HepG2 (cell line): ENCODE results near the gene NAV2. TPM values are rescaled to one million over a fixed set of nuclear protein-coding genes. Genes with fewer than 3 reads are reported as not detected.
A peak's percentile ranks its signal among the peaks of the same experiment; 100 is the strongest.

ENCODE experiments used
- CTCF ChIP-seq: sonication (generic); formaldehyde crosslinking; IDR thresholded peaks from 2 replicates; pipeline ENCODE4 v1.5.0; 2020; ENCODE audit warnings: mild to moderate bottlenecking, missing genetic modification reagents, moderate library complexity
- DMAP1 ChIP-seq: IDR thresholded peaks from 2 replicates; pipeline ENCODE4 v1.6.1; 2016
- ELF4 ChIP-seq: sonication (generic); formaldehyde crosslinking; IDR thresholded peaks from 2 replicates; pipeline ENCODE4 v1.5.0; 2020; ENCODE audit warnings: missing genetic modification reagents, mild to moderate bottlenecking, moderate library complexity, borderline replicate concordance
- EZH2 ChIP-seq: conservative IDR thresholded peaks from 2 replicates; pipeline ENCODE4 v1.6.1; 2012; ENCODE audit warnings: mild to moderate bottlenecking, low read depth, low read length, moderate library complexity
- FOSL2 ChIP-seq: sonication (generic); formaldehyde crosslinking; IDR thresholded peaks from 2 replicates; pipeline ENCODE4 v1.4.0; 2020; ENCODE audit warnings: missing genetic modification reagents
- PAX8 ChIP-seq: sonication (generic); formaldehyde crosslinking; IDR thresholded peaks from 2 replicates; pipeline ENCODE4 v1.8.0; 2022; ENCODE audit warnings: mild to moderate bottlenecking, missing genetic modification reagents, borderline replicate concordance
- PRDM15 ChIP-seq: sonication (generic); formaldehyde crosslinking; IDR thresholded peaks from 2 replicates; pipeline ENCODE4 v1.4.0; 2020; ENCODE audit warnings: missing genetic modification reagents
- RFXANK ChIP-seq: IDR thresholded peaks from 2 replicates; pipeline ENCODE4 v1.6.1; 2016
- SP4 ChIP-seq: sonication (generic); formaldehyde crosslinking; IDR thresholded peaks from 2 replicates; pipeline ENCODE4 v1.8.1; 2023; ENCODE audit warnings: mild to moderate bottlenecking, missing genetic modification reagents
- TEAD2 ChIP-seq: sonication (generic); formaldehyde crosslinking; IDR thresholded peaks from 2 replicates; pipeline ENCODE4 v1.9.0; 2021; ENCODE audit warnings: missing genetic modification reagents
- U2AF2 ChIP-seq: fragments of 200-400 bp; formaldehyde crosslinking; IDR thresholded peaks from 2 replicates; pipeline ENCODE4 v1.6.1; 2017; ENCODE audit warnings: low read depth, mild to moderate bottlenecking, low read length
- ZFP1 ChIP-seq: IDR thresholded peaks from 2 replicates; pipeline ENCODE4 v1.6.1; 2016
- ZFP82 ChIP-seq: sonication (generic); formaldehyde crosslinking; IDR thresholded peaks from 2 replicates; pipeline ENCODE4 v1.5.1; 2020; ENCODE audit warnings: mild to moderate bottlenecking, missing genetic modification reagents, borderline replicate concordance
- ZMAT5 ChIP-seq: sonication (generic); formaldehyde crosslinking; IDR thresholded peaks from 2 replicates; pipeline ENCODE4 v1.5.0; 2020; ENCODE audit warnings: mild to moderate bottlenecking, low read depth, missing genetic modification reagents, borderline replicate concordance
- ZMYM4 ChIP-seq: sonication (generic); formaldehyde crosslinking; IDR thresholded peaks from 2 replicates; pipeline ENCODE4 v1.8.1; 2023; ENCODE audit warnings: mild to moderate bottlenecking, missing genetic modification reagents
- ZNF138 ChIP-seq: sonication (generic); formaldehyde crosslinking; IDR thresholded peaks from 2 replicates; pipeline ENCODE4 v1.5.0; 2020; ENCODE audit warnings: mild to moderate bottlenecking, low read depth, missing genetic modification reagents
- ZNF296 ChIP-seq: sonication (generic); formaldehyde crosslinking; conservative IDR thresholded peaks from 2 replicates; pipeline ENCODE4 v1.5.0; 2020; ENCODE audit warnings: mild to moderate bottlenecking, missing genetic modification reagents
- ZNF354B ChIP-seq: sonication (generic); formaldehyde crosslinking; IDR thresholded peaks from 2 replicates; pipeline ENCODE4 v1.8.0; 2022; ENCODE audit warnings: mild to moderate bottlenecking, missing genetic modification reagents
- ZNF75D ChIP-seq: sonication (generic); formaldehyde crosslinking; IDR thresholded peaks from 2 replicates; pipeline ENCODE4 v1.8.1; 2023; ENCODE audit warnings: missing genetic modification reagents, mild to moderate bottlenecking, borderline replicate concordance
- polyA plus RNA-seq, 8 experiments: library from polyadenylated mRNA; depleted of rRNA in 3 of 8; stranded (reverse) in 7 of 8; unstranded in 1 of 8; fragments of >200 nt; fragmentation: Illumina TruSeq in 4 of 8; extraction: Trizol in 4 of 8; gene quantifications; 2 replicates each; pipeline versions ENCODE4 v1.2.1 to v1.2.3, GENCODE V29; 2011 to 2016; ENCODE audit warnings: low read depth in 4 of 8, missing spikeins in 1 of 8, mixed read lengths in 1 of 8; ENCODE audit not compliant: insufficient read depth in 1 of 8
- total RNA-seq, 5 experiments: library from RNA; depleted of rRNA; stranded (reverse); fragments of >200 nt; fragmentation: Illumina TruSeq; extraction: Trizol; gene quantifications; 2 replicates each; pipeline ENCODE4 v1.2.3, GENCODE V29; 2016; ENCODE audit warnings: low read depth in 1 of 5
- TF ChIP-seq, protein P1 (sequence below): sonication (generic); formaldehyde crosslinking; IDR thresholded peaks from 2 replicates; pipeline ENCODE4 v1.8.1; 2023; ENCODE audit warnings: mild to moderate bottlenecking, inconsistent platforms, moderate library complexity, missing genetic modification reagents, borderline replicate concordance
- TF ChIP-seq, protein P2 (sequence below): sonication (generic); formaldehyde crosslinking; IDR thresholded peaks from 2 replicates; pipeline ENCODE4 v1.5.1; 2020; ENCODE audit warnings: missing genetic modification reagents, mild to moderate bottlenecking, borderline replicate concordance

NAV2 gene
- total and polyA plus RNA-seq, 2 of the 13 experiments (the other 11 are each of a cell fraction or from before 2014, with no cell fraction given): 9.3 to 34.6 TPM

DNA sequence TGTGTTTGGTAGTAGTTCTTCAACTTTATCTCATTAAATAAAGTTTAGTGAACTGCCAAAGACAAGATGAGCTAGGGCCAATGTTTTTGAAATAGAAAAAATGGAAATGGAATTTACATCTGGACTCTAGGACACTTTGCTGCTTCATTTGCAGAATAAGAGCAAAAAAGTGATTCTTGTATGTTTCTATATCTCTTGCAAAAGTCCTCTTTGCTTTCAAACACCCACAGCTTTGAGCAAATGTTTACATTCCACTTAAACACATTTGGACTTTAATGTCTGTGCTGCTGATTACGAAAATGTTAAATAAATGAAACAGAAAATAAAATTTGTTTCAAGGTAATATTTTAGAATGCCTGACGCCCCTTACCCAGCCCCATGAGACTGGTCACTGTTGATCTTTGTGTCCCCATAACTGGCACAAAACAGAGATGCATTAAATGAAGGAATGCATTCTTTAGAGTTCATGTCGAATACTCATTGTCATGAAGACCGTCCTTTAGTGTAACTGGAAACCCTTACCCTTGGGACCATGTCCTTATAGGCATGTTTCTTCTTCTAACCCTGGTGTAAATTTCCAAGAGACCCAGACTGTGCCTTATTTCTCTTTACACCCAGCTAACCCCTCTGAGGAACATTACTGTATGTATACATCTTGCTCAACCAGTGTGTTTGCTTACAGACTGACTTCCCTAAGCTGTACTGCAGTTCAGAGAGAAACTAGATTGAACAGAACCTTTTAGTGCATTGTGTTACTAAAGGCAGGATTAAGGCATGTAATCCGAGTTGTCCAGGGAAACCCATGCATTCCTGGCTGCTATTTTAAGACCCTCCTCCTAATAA, 199.7 kb downstream of the NAV2 start (continued):
- TF ChIP-seq, protein P1, sequence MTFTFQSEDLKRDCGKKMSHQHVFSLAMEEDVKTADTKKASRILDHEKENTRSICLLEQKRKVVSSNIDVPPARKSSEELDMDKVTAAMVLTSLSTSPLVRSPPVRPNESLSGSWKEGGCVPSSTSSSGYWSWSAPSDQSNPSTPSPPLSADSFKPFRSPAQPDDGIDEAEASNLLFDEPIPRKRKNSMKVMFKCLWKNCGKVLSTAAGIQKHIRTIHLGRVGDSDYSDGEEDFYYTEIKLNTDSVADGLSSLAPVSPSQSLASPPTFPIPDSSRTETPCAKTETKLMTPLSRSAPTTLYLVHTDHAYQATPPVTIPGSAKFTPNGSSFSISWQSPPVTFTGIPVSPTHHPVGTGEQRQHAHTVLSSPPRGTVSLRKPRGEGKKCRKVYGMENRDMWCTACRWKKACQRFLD (CRISPR knock-in tag): no peak
- no peak for TF ChIP-seq EZH2
- TF ChIP-seq ZNF75D (CRISPR knock-in tag): no peak
- TF ChIP-seq PRDM15: 0 out of 2 replicates have a peak, but pooled peaks have one; percentile 53
- TF ChIP-seq ZNF138 (CRISPR knock-in tag): no peak
- no peak for TF ChIP-seq ZMAT5
- TF ChIP-seq ZNF354B (CRISPR knock-in tag): no peak
- TF ChIP-seq SP4: no peak
- no peak for TF ChIP-seq ZMYM4
- TF ChIP-seq, protein P2, sequence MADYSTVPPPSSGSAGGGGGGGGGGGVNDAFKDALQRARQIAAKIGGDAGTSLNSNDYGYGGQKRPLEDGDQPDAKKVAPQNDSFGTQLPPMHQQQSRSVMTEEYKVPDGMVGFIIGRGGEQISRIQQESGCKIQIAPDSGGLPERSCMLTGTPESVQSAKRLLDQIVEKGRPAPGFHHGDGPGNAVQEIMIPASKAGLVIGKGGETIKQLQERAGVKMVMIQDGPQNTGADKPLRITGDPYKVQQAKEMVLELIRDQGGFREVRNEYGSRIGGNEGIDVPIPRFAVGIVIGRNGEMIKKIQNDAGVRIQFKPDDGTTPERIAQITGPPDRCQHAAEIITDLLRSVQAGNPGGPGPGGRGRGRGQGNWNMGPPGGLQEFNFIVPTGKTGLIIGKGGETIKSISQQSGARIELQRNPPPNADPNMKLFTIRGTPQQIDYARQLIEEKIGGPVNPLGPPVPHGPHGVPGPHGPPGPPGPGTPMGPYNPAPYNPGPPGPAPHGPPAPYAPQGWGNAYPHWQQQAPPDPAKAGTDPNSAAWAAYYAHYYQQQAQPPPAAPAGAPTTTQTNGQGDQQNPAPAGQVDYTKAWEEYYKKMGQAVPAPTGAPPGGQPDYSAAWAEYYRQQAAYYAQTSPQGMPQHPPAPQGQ: no peak
- no peak; the same call in 1 of the 2 replicates for TF ChIP-seq ELF4 (CRISPR knock-in tag)
- TF ChIP-seq DMAP1 (CRISPR knock-in tag): peak; percentile 46; the same call in 1 of the 2 replicates
- no peak for TF ChIP-seq ZFP82 (CRISPR knock-in tag)
- no peak for TF ChIP-seq ZFP1 (CRISPR knock-in tag)
- 0 out of 2 replicates have a peak, but pooled peaks have one; percentile 7 for TF ChIP-seq FOSL2 (CRISPR knock-in tag)
- no peak for TF ChIP-seq TEAD2 (CRISPR knock-in tag)
- TF ChIP-seq CTCF: no peak
- no peak for TF ChIP-seq RFXANK (CRISPR knock-in tag)
- TF ChIP-seq ZNF296 (CRISPR knock-in tag): no peak
- no peak for TF ChIP-seq PAX8
- TF ChIP-seq U2AF2: no peak
